Activated CD8-positive, alpha-beta memory T cell treated with anti-CD3 and anti-CD28 coated beads, Interleukin-2, amount 50 U/mL, for 48 hours (primary cell): Measurements from ENCODE around the gene KYNU.
"Not testable (repeated sequence)": the region's sequence is repeated elsewhere in the genome, so short reads cannot be mapped to it uniquely, and the experiment has no call there.

ENCODE experiments used
- DNase-seq: peaks from one replicate; pipeline ENCODE4 v3.0.0-alpha.2; 2020

The KYNU gene

GRCh38 chr2:142872882-142873724, 4.4 kb upstream of the KYNU start:
- no peak for DNase-seq

GRCh38 chr2:142873831-142874287, 3.6 kb upstream of the KYNU start:
- no peak for DNase-seq

- DNase-seq: no peak
Observed at GRCh38 chr2:142874293-142874814, 3.1 kb upstream of the KYNU start.

GRCh38 chr2:142875010-142875409, 2.5 kb upstream of the KYNU start:
- DNase-seq: no peak

GRCh38 chr2:142875652-142876051, 1.8 kb upstream of the KYNU start:
- DNase-seq: no peak

- DNase-seq: no peak
Observed at GRCh38 chr2:142876423-142876822, 1.0 kb upstream of the KYNU start.

GRCh38 chr2:142878031-142878678, 691 bp downstream of the KYNU start:
- DNase-seq: no peak

GRCh38 chr2:142879151-142879550, 1.7 kb downstream of the KYNU start:
- no peak for DNase-seq

GRCh38 chr2:142880279-142880678, 2.8 kb downstream of the KYNU start:
- DNase-seq: no peak

- DNase-seq: no peak
Observed at GRCh38 chr2:142881619-142882018, 4.2 kb downstream of the KYNU start.

- not testable (repeated sequence) for DNase-seq
Observed at GRCh38 chr2:142882500-142882899, 5.0 kb downstream of the KYNU start.

- DNase-seq: no peak
Observed at GRCh38 chr2:142883526-142883925, 6.1 kb downstream of the KYNU start.

GRCh38 chr2:142885543-142885942, 8.1 kb downstream of the KYNU start:
- no peak for DNase-seq

GRCh38 chr2:142892715-142893114, 15.3 kb downstream of the KYNU start:
- DNase-seq: no peak

- DNase-seq: no peak
Observed at GRCh38 chr2:142893241-142893640, 15.8 kb downstream of the KYNU start.

GRCh38 chr2:142897807-142898206, 20.3 kb downstream of the KYNU start:
- DNase-seq: no peak

- not testable (repeated sequence) for DNase-seq
Observed at GRCh38 chr2:142900327-142900726, 22.9 kb downstream of the KYNU start.

- no peak for DNase-seq
Observed at GRCh38 chr2:142901780-142902179, 24.3 kb downstream of the KYNU start.

GRCh38 chr2:142903726-142904125, 26.3 kb downstream of the KYNU start:
- not testable (repeated sequence) for DNase-seq

GRCh38 chr2:142907653-142908052, 30.2 kb downstream of the KYNU start:
- no peak for DNase-seq

- no peak for DNase-seq
Observed at GRCh38 chr2:142914507-142915313, 37.2 kb downstream of the KYNU start.

GRCh38 chr2:142915502-142915901, 38.0 kb downstream of the KYNU start:
- DNase-seq: no peak

- DNase-seq: no peak
Observed at GRCh38 chr2:142918624-142919023, 41.2 kb downstream of the KYNU start.
